ENCODE measurements around the gene RASGRF2. TPM values are rescaled to one million over a fixed set of nuclear protein-coding genes. Genes with fewer than 3 reads are reported as not detected.

Gene RASGRF2
- total RNA-seq, 4 donors from 2014 or later, result 19.5 to 45.3 (median 34.6) TPM

- no peak for DNase-seq (ENCODE audit: low spot score in 2 of 2)
- Histone ChIP-seq H3K9me3 (no peaks in the 10 kb centered on the region), H3K4me3 (no peak overlapping the region), H3K4me1 (no peaks in the 10 kb centered on the region), H3K36me3 (peaks cover 0 to 31% (median 0%) of the 10 kb centered on the region in 3 donors), H3K27ac (no peak overlapping the region), H3K27me3 (no peaks in the 10 kb centered on the region)
- TF ChIP-seq, protein P1, sequence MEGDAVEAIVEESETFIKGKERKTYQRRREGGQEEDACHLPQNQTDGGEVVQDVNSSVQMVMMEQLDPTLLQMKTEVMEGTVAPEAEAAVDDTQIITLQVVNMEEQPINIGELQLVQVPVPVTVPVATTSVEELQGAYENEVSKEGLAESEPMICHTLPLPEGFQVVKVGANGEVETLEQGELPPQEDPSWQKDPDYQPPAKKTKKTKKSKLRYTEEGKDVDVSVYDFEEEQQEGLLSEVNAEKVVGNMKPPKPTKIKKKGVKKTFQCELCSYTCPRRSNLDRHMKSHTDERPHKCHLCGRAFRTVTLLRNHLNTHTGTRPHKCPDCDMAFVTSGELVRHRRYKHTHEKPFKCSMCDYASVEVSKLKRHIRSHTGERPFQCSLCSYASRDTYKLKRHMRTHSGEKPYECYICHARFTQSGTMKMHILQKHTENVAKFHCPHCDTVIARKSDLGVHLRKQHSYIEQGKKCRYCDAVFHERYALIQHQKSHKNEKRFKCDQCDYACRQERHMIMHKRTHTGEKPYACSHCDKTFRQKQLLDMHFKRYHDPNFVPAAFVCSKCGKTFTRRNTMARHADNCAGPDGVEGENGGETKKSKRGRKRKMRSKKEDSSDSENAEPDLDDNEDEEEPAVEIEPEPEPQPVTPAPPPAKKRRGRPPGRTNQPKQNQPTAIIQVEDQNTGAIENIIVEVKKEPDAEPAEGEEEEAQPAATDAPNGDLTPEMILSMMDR (IDR thresholded peaks at IDR 0.05), result no peak
- no peak for TF ChIP-seq POLR2A (IDR thresholded peaks at IDR 0.05)
- WGBS, 2 donors, result 58% methylated on average over 3 of the region's 3 CpGs
These were observed 256.0 kb downstream of the RASGRF2 start for GRCh38 chr5:81216152-81216551.

GRCh38 chr5:81219389-81219788, 259.2 kb downstream of the RASGRF2 start:
- DNase-seq (ENCODE audit: low spot score in 2 of 2), result no peak

GRCh38 chr5:81222285-81222684, 262.1 kb downstream of the RASGRF2 start:
- Histone ChIP-seq H3K9me3 (no peaks in the 10 kb centered on the region), H3K36me3 (peaks cover 0 to 24% (median 0%) of the 10 kb centered on the region in 3 donors), H3K27me3 (no peaks in the 10 kb centered on the region), H3K4me1 (no peaks in the 10 kb centered on the region), H3K27ac (no peak overlapping the region), H3K4me3 (no peak overlapping the region)
- TF ChIP-seq, protein P1 (IDR thresholded peaks at IDR 0.05), result no peak
- no peak for TF ChIP-seq POLR2A (IDR thresholded peaks at IDR 0.05)
- no peak for DNase-seq (ENCODE audit: low spot score in 2 of 2)

More at GRCh38 chr5:81219389-81219788, 259.2 kb downstream of the RASGRF2 start:
- H3K27me3 ChIP-seq, result no peaks in the 10 kb centered on the region
- TF ChIP-seq POLR2A (IDR thresholded peaks at IDR 0.05) (no peak), EP300 (IDR thresholded peaks at IDR 0.05) (no peak)
- H3K36me3 ChIP-seq, result peaks cover 0 to 20% (median 0%) of the 10 kb centered on the region in 3 donors
- H3K9me3 ChIP-seq, result no peaks in the 10 kb centered on the region
- WGBS, 2 donors, result 94 to 98% methylated on average over 3 of the region's 3 CpGs
- no peak overlapping the region for H3K4me3 ChIP-seq
- no peak overlapping the region for H3K27ac ChIP-seq
- H3K4me1 ChIP-seq, result no peaks in the 10 kb centered on the region

DNA sequence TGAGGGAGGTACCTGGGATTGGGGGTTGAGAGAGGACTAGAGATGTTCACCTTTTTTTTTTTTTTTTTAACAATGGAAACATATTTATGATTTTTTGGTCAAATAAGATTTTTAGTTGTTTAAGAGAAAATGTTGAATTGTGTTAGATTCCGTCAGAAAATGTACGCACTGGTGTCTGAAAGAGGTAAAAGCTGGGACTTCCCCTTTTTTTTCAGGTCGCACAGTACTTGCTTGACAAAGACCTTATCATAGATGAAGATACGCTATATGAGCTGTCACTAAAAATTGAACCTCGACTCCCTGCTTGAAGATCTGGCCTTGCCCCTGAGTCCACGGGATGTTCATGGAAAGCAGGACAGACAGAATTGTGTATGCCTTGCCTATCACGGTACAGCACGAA, 265.3 kb downstream of the RASGRF2 start:
- Histone ChIP-seq H3K4me1 (no peaks in the 10 kb centered on the region), H3K27ac (no peak overlapping the region), H3K4me3 (no peak overlapping the region), H3K36me3 (peaks cover 0 to 8% (median 0%) of the 10 kb centered on the region in 3 donors), H3K27me3 (no peaks in the 10 kb centered on the region), H3K9me3 (no peaks in the 10 kb centered on the region)
- WGBS, 2 donors, result 93 to 94% methylated on average over 8 of the region's 8 CpGs
- DNase-seq (ENCODE audit: low spot score in 2 of 2), result no peak
- TF ChIP-seq EP300 (IDR thresholded peaks at IDR 0.05), result no peak
- TF ChIP-seq POLR2A (IDR thresholded peaks at IDR 0.05), result no peak
- TF ChIP-seq, protein P1 (IDR thresholded peaks at IDR 0.05), result no peak

- no peaks in the 10 kb centered on the region for H3K27me3 ChIP-seq
- WGBS, 2 donors, result 74% methylated on average over 2 of the region's 2 CpGs
- no peaks in the 10 kb centered on the region for H3K9me3 ChIP-seq
- H3K4me3 ChIP-seq, result no peak overlapping the region
- TF ChIP-seq, protein P1 (IDR thresholded peaks at IDR 0.05), result no peak
- no peak for TF ChIP-seq POLR2A (IDR thresholded peaks at IDR 0.05)
- no peak for TF ChIP-seq EP300 (IDR thresholded peaks at IDR 0.05)
- H3K36me3 ChIP-seq, result peaks cover 0 to 8% (median 0%) of the 10 kb centered on the region in 3 donors
- DNase-seq (ENCODE audit: low spot score in 2 of 2), result no peak
- H3K4me1 ChIP-seq, result no peaks in the 10 kb centered on the region
- H3K27ac ChIP-seq, result no peak overlapping the region
These were observed 266.1 kb downstream of the RASGRF2 start for GRCh38 chr5:81226286-81226685.

- H3K9me3 ChIP-seq, result no peaks in the 10 kb centered on the region
- TF ChIP-seq POLR2A (IDR thresholded peaks at IDR 0.05) (no peak), EP300 (IDR thresholded peaks at IDR 0.05) (no peak)
- TF ChIP-seq, protein P1 (IDR thresholded peaks at IDR 0.05), result no peak
- H3K4me3 ChIP-seq, result no peak overlapping the region
- no peaks in the 10 kb centered on the region for H3K4me1 ChIP-seq
- H3K36me3 ChIP-seq, result peaks cover 0 to 5% (median 0%) of the 10 kb centered on the region in 3 donors
- no peak for DNase-seq (ENCODE audit: low spot score in 2 of 2)
- H3K27ac ChIP-seq, result no peak overlapping the region
- WGBS, 2 donors, result 73% methylated on average over 1 of the region's 1 CpG
- H3K27me3 ChIP-seq, result no peaks in the 10 kb centered on the region
These were observed 266.8 kb downstream of the RASGRF2 start for GRCh38 chr5:81226949-81227348.
